Measurements from ENCODE around the gene HJURP. TPM values are rescaled to one million over a fixed set of nuclear protein-coding genes. Genes with fewer than 3 reads are reported as not detected.

Gene HJURP
- total and polyA plus RNA-seq, 2 donors (not counting 1 experiment from before 2014, with no cell fraction given): 5.8 to 6.2 TPM

GRCh38 chr2:233841183-233841582 is 13.2 kb downstream of the HJURP start:
- Histone ChIP-seq H3K27ac (ENCODE audit: insufficient read depth, low read length) (no peak overlapping the region), H3K4me2 (ENCODE audit: extremely low read depth, insufficient read depth, low read length) (no peak overlapping the region), H3K9me3 (ENCODE audit: control insufficient read depth, insufficient read depth, low read depth, low read length) (no peaks in the 10 kb centered on the region), H4K20me1 (ENCODE audit: control insufficient read depth, extremely low read depth, insufficient read depth, low read length) (no peaks in the 10 kb centered on the region), H3K27me3 (ENCODE audit: control insufficient read depth, insufficient read depth, low read length) (no peaks in the 10 kb centered on the region), H3K4me3 (replicated peaks in 1 of 4; ENCODE audit: control extremely low read depth in 1 of 4, insufficient read depth in 1 of 4, low read depth in 3 of 4, low read length in 4 of 4) (no peak overlapping the region), H3K9ac (ENCODE audit: insufficient read depth, low read length) (no peak overlapping the region), H2AFZ (ENCODE audit: low read length) (no peak overlapping the region), H3K36me3 (ENCODE audit: control insufficient read depth, insufficient read depth, low read length) (peaks cover 19% of the 10 kb centered on the region), H3K4me1 (ENCODE audit: control insufficient read depth, extremely low read depth, insufficient read depth, low read length) (no peaks in the 10 kb centered on the region), H3K79me2 (ENCODE audit: control insufficient read depth, insufficient read depth, low read length) (peaks cover 72% of the 10 kb centered on the region)
- no peak for DNase-seq (ENCODE audit: low read depth in 2 of 2)
- TF ChIP-seq CTCF (conservative IDR thresholded peaks at IDR 0.05 in 1 of 2, IDR thresholded peaks at IDR 0.05 in 1 of 2; ENCODE audit: low read depth in 1 of 2, low read length in 2 of 2): no peak
- TF ChIP-seq EZH2 (IDR thresholded peaks at IDR 0.05; ENCODE audit: low read length, missing control alignments): no peak

GRCh38 chr2:233840520-233840919 is 13.8 kb downstream of the HJURP start:
- no peaks in the 10 kb centered on the region for H3K27me3 ChIP-seq (ENCODE audit: control insufficient read depth, insufficient read depth, low read length)
- no peaks in the 10 kb centered on the region for H3K9me3 ChIP-seq (ENCODE audit: control insufficient read depth, insufficient read depth, low read depth, low read length)
- H3K9ac ChIP-seq (ENCODE audit: insufficient read depth, low read length): no peak overlapping the region
- no peak for DNase-seq (ENCODE audit: low read depth in 2 of 2)
- H3K79me2 ChIP-seq (ENCODE audit: control insufficient read depth, insufficient read depth, low read length): peaks cover 73% of the 10 kb centered on the region
- no peaks in the 10 kb centered on the region for H3K4me1 ChIP-seq (ENCODE audit: control insufficient read depth, extremely low read depth, insufficient read depth, low read length)
- H3K4me2 ChIP-seq (ENCODE audit: extremely low read depth, insufficient read depth, low read length): no peak overlapping the region
- H3K27ac ChIP-seq (ENCODE audit: insufficient read depth, low read length): no peak overlapping the region
- H3K4me3 ChIP-seq (replicated peaks in 1 of 4; ENCODE audit: control extremely low read depth in 1 of 4, insufficient read depth in 1 of 4, low read depth in 3 of 4, low read length in 4 of 4): no peak overlapping the region
- H4K20me1 ChIP-seq (ENCODE audit: control insufficient read depth, extremely low read depth, insufficient read depth, low read length): no peaks in the 10 kb centered on the region
- TF ChIP-seq EZH2 (IDR thresholded peaks at IDR 0.05; ENCODE audit: low read length, missing control alignments): no peak
- no peak for TF ChIP-seq CTCF (conservative IDR thresholded peaks at IDR 0.05 in 1 of 2, IDR thresholded peaks at IDR 0.05 in 1 of 2; ENCODE audit: low read depth in 1 of 2, low read length in 2 of 2)
- no peak overlapping the region for H2AFZ ChIP-seq (ENCODE audit: low read length)
- H3K36me3 ChIP-seq (ENCODE audit: control insufficient read depth, insufficient read depth, low read length): peaks cover 22% of the 10 kb centered on the region

- H2AFZ ChIP-seq (ENCODE audit: low read length): no peak overlapping the region
- peaks cover 23% of the 10 kb centered on the region for H3K36me3 ChIP-seq (ENCODE audit: control insufficient read depth, insufficient read depth, low read length)
- no peaks in the 10 kb centered on the region for H3K9me3 ChIP-seq (ENCODE audit: control insufficient read depth, insufficient read depth, low read depth, low read length)
- H4K20me1 ChIP-seq (ENCODE audit: control insufficient read depth, extremely low read depth, insufficient read depth, low read length): no peaks in the 10 kb centered on the region
- H3K27me3 ChIP-seq (ENCODE audit: control insufficient read depth, insufficient read depth, low read length): no peaks in the 10 kb centered on the region
- no peak overlapping the region for H3K4me2 ChIP-seq (ENCODE audit: extremely low read depth, insufficient read depth, low read length)
- no peak overlapping the region for H3K27ac ChIP-seq (ENCODE audit: insufficient read depth, low read length)
- no peak for DNase-seq (ENCODE audit: low read depth in 2 of 2)
- no peak overlapping the region for H3K4me3 ChIP-seq (replicated peaks in 1 of 4; ENCODE audit: control extremely low read depth in 1 of 4, insufficient read depth in 1 of 4, low read depth in 3 of 4, low read length in 4 of 4)
- no peaks in the 10 kb centered on the region for H3K4me1 ChIP-seq (ENCODE audit: control insufficient read depth, extremely low read depth, insufficient read depth, low read length)
- no peak overlapping the region for H3K9ac ChIP-seq (ENCODE audit: insufficient read depth, low read length)
- H3K79me2 ChIP-seq (ENCODE audit: control insufficient read depth, insufficient read depth, low read length): peaks cover 68% of the 10 kb centered on the region
- TF ChIP-seq CTCF (conservative IDR thresholded peaks at IDR 0.05 in 1 of 2, IDR thresholded peaks at IDR 0.05 in 1 of 2; ENCODE audit: low read depth in 1 of 2, low read length in 2 of 2) (no peak), EZH2 (IDR thresholded peaks at IDR 0.05; ENCODE audit: low read length, missing control alignments) (no peak)
Measured at GRCh38 chr2:233839447-233839820, 14.9 kb downstream of the HJURP start.
